ENCODE data around the gene SKOR1. TPM values are rescaled to one million over a fixed set of nuclear protein-coding genes. Genes with fewer than 3 reads are reported as not detected.

Gene SKOR1
- total RNA-seq, 1 donor from 2014 or later, result under 0.01 TPM

DNA sequence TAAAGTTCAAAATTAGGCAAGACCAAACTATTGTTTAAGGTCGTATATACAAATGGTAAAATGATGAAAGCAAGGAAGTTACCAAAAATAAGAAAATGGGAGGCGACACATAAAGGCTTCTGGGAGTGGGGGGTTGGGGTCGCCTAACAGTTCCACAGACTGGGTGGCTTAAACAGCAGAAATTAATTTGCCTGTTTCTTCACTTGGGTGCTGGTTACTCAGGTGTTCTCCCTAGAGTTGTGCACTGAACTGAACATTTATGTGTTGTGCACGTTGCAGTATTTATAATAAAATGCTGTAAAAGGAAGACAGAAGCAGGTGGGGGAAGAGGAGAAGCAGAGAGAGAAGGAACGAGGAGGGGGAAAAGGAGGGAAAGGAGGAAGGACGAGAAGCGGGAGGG, 25.0 kb downstream of the SKOR1 start:
- no peak for DNase-seq (ENCODE audit: low read depth in 2 of 2)

DNA sequence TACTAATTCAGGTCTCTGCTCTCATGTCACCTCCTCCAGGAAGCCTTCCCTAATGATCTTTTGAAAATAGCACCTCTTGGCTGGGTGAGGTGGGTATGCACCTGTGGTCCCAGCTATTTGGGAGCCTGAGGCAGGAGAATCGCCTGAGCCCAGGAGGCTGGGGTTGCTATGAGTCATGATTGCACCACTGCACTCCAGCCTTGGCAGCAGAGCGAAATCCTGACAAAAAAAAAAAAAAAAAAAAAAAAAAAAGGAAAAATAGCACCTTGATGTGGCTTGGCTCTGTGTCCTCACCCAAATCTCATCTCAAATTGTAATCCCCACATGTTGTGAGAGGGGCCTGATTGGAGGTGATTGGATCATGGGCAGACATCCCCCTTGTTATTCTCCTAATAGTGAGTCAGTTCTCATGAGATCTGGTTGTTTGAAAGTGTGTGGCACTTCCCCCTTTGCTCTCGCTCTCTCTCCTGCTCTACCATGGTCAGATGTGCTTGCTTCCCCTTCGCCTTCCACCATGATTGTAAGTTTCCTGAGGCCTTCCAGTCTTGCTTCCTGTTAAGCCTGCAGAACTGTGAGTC, 25.8 kb downstream of the SKOR1 start:
- DNase-seq (ENCODE audit: low read depth in 2 of 2), result no peak

DNA sequence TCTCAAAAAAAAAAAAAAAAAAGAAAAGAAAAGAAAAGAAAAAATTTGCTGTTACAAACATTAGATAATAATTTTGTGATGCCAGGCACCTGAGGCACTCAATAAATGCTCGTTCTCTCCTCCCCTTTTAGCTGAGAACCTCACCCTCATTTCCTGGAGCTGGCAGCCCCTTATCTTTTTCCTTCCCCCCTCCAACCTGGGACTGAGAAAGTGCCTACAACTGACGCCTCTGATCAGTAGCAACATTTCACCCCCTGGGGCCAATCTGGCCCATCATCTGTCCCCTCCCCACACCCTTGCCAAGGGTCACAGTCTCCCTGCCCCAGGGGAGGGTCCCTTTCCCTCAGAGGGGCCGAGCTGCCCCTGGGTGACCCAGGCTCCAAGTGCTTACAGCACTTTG, 27.1 kb downstream of the SKOR1 start:
- DNase-seq (ENCODE audit: low read depth in 2 of 2), result no peak

DNA sequence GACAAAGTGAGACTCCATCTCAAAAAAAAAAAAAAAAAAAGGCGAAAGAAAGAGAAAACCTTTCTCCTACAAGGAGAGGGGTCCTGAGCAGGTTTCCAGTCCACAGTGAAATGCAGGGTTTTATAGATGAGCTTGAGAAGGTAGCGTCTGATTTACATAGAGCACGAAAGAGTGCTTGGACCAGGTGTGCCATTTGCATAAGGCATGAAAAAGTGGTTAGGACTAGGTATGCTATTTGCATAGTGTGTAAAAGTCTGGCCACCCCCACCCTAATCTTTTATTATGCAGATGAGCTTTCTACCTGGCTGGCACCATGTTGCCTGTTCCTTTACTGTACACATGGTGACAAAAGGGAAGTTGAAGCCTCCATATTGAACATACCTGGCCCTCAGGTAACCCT, 28.1 kb downstream of the SKOR1 start:
- no peak for DNase-seq (ENCODE audit: low read depth in 2 of 2)

DNA sequence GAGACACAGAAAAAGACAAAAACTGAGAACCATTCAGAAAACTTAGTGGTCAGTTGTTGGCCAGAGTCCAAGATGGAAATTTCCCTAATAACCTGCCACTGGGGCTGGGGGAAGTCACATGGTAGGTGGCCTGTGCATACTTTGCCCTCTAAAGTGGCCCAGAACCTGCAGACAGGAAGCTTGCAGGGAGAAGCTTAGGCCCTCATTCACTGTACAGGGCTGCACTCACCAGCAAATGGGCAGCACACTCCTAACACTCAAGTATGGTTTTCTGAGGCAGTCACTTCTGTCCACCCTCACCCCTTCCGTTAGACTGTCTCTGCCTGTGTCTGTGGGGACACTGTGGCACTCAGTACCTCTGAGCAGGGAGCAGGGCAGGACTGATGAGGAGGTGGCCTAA, 29.0 kb downstream of the SKOR1 start:
- DNase-seq (ENCODE audit: low read depth in 2 of 2), result peak in 1 of 2 donors; percentile 35

DNA sequence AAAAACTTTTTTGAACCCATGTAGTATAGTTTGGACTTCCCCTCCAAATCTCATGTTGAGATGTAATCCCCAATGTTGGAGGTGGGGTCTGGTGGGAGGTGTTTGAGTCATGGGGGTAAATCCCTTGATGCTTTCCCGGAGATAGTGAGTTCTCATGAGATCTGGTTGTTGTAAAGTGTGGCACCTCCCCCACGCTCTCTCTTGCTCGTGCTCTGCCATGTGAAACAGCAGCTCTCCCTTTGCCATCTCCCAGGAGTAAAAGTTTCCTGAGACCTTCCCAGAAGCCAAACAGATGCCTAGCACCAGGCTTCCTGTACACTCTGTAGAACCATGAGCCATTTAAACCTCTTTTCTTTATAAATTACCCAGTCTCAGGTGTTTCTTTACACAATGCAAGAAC, 30.5 kb downstream of the SKOR1 start:
- DNase-seq (ENCODE audit: low read depth in 2 of 2), result peak in 1 of 2 donors; percentile 61

DNA sequence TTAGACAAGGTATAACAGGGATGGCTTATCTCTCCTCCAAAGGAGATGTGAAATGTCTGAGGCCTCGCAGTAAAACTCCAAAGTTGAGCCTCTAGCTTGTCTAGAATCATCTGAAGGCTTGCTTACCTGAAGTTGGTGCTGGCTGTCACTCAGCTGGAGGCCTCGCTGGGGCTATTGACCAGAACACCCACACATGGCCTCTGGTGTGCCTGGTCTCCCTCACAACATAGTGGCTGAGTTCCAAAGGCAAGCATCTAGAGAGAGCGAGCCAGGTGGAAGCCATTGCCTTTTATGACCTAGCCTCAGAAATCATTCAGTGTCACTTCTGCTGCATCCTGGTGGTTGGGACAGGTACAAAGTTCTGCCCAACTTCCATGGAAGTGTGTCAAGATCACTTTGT, 31.9 kb downstream of the SKOR1 start:
- DNase-seq (ENCODE audit: low read depth in 2 of 2), result no peak

DNA sequence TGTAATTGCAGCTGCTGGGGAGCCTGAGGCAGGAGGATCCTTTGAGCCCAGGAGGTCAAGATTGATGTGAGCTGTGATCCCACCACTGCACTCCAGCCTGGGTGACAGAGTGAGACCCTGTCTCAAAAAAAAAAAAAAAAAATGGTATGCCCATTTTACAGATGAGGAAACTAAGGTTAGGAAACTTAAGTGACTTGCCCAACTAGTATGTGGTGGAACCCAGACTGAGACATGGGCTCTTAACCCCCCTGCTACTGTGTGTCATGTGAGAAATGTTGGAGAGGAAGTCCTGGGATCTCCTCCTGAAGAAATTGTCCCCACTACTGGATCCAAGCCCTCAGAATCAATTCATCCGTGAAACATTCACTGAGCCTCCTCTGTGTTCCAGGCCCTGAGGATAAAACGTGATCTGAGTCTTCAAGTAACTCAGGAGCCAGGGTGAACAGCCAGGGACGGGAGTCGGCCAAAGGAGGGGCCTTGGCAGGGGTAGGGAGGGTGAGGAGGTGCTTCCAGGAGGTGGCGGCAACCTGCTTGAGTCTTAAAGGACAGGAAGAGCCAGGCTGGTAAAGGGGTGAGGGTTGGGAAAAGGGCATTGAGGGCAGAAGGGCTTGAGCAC, 34.1 kb downstream of the SKOR1 start:
- DNase-seq (ENCODE audit: low read depth in 2 of 2), result no peak

DNA sequence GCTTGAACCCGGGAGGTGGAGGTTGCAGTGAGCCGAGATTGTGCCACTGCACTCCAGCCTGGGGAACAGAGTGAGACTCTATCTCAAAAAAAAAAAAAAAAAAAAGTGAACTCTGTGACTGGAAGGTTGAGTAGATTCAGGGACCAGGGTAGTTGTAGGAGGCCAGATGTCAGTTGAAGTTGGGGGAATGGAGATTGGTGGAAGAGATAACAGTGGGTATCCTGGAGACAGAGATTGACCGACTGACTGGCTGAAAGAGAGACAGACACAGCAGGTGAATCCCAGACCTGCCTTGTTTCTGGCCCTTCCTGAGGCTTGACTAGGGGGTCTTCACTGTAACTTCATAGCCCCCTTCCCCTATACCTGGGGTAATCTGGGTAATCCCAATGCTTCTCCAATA, 36.7 kb downstream of the SKOR1 start:
- DNase-seq (ENCODE audit: low read depth in 2 of 2), result no peak

DNA sequence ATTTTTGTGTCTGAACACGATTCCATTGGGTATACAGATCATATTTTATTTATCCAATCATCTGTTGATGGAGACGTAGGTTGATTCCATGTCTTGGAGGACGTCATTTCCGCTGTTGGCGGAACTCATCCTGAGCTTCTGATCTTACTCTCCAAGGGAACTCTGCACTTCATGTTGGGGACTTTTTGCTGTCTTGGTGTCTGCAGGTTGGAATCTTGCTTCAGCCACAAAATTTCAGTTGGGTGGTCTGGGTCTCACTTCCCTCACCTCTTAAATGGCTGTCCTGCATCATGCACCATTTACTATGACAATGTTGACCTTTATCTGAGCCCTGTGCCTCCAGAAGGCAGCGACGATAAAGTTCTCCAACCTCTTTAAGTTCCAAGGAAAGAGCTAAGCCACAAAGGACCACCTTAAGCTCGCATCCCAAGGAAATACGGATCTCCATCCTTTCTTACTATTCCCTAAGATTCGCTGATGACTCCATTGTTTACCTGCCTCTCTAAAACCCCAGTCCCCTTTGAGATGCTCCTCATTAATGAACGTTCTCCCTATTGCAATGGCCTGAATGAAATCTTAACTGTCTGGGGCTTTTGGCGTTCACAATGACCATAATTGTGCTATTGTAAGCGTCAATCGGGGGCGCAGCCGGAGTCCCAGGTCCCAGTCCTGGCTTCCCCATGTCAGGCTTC, 37.6 kb downstream of the SKOR1 start:
- no peak for DNase-seq (ENCODE audit: low read depth in 2 of 2)

DNA sequence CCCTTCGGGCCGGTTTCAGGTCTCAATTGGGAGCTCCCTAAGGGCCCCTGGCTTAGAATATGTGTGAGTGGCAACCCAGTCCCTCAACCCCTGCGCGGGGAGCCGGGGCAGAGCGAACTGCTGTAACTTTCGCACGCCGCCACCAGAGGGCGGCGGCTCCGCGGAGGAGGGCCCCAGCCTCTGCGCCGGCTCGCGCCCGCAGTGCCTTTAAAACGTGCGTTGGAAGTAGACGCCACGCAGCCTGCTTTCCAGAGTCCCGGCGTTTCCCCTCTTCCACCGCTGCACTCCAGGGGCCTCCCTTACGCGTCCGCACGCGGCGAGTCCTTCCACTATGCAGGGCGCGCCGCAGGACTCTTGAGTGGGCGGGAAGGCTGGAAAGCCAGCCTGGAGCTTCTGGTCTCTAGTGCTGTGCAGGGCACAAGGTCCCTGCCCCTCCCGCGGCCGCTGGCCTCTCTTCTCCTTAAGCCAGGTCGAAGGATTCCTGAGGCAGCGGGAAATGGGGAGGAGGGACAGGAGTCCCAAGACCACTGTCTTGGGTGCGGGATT, 38.2 kb downstream of the SKOR1 start:
- peak in 1 of 2 donors; percentile 67 for DNase-seq (ENCODE audit: low read depth in 2 of 2)

DNA sequence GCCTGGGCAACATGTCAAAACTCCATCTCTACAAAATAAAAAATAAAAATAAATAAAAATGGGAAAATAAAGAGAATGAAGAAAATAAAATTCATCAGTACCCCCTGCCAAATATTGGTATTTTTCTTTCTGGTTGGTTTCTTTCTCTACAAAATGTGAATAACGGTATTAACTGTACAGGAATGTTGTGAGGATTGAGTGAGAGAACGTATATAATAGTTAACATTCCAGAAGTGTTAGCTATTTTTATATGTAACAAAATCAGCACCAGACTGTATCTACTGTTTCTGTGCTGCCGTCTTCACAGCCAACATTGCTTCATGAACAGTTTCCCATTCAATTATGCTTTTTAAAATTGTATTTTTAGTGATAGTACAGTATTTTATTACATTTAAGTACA, 40.0 kb downstream of the SKOR1 start:
- no peak for DNase-seq (ENCODE audit: low read depth in 2 of 2)

DNA sequence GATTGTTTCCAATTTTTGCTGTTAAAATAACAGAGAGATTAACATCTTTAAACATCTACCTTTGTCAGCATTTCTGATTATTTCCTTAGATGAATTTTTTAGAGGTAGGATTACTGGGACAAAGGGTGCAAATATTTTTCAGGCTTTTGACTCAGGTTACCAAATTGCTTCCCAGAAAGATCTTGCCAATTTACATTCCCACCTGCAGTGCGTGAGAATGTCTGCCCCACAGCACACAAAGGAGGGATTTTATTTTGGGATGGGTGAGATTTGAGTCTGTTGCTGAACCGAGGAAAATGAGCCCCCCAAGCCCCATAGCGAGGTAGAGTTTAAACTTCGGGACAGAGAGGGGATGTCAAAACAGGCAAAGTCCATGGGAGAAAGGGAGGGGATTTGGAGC, 40.5 kb downstream of the SKOR1 start:
- no peak for DNase-seq (ENCODE audit: low read depth in 2 of 2)

DNA sequence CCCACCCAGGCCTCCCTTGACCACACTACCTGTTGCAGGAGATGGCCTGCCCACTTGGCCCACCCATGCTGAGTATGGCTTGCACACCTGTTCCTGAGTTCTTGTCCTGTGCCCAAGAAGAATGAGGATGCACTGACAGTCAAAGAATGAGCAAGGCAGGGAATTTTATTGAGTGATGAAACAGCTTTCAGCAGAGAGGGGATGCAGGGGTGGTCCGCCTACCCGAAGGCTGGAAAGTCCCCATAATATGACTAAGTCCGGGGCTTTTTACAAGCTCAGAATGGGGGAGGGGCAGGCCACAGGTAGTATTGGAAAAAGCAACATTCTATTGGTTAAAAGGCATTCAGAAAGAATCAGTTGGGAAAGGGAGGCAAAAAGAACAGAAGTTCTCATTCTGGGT, 44.4 kb downstream of the SKOR1 start:
- no peak for DNase-seq (ENCODE audit: low read depth in 2 of 2)

DNA sequence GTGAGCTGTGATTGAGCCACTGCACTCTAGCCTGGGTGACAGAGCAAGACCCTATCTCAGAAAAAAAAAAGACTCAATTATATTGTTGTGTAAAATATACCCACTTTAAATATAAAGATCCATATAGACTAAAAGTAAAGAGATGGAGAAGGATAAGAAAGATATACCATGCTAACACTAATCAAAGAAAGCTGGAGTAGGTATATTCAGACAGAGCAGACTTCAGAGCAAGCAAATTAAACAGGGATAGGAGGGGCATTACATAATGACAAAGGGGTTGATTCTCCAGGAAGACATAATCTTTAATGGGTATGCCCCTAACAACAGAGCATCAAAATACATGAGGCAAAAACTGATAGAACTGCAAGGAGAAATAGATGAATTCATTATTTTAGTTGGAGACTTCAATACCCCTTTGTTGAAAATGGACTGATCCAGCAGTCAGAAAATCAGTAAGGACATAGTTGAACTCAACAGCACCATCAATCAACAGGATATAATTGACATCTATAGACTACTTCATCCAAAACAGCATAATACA, 45.6 kb downstream of the SKOR1 start:
- no peak for DNase-seq (ENCODE audit: low read depth in 2 of 2)

DNA sequence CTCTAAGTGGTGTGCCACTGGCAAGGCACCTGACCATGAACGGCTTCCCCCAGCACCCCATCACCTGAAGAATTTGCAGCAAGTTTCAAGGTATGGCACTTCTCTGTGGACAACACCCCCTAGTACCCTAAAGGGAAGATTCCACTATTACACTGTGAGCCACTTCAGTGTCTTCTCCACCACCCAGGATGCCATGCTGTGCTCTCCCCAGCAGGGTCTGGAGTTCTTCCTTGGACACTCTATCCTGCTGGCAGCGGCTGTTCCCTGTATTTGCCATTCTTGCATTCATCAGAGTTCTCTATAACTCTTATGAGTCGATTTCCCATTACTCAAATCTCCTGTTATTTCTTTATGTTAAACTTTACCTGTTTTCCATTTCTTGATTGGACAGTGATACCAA, 48.5 kb downstream of the SKOR1 start:
- no peak for DNase-seq (ENCODE audit: low read depth in 2 of 2)

DNA sequence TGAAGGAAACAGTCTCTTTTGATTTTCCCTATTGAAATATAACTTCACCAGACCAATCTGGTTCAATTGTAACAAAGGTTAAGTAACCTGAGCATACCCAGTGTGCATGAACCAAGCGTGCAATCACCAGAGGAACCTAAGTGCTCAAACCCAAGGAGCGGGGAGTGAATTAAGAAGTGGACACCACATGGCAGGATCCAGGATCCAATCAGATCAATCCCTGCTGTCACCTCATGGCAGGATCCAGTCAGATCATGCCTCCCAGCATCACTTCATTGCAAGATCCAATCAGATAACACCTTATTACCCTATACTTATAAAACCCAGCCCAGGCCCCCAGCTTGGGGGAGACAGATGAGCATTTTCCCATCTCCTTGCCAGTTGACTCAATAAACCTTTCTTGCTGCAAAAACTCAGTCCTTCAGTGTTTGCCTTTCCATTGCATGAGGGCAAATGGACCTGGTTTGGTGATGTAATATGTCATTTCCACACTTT, 53.5 kb downstream of the SKOR1 start:
- no peak for DNase-seq (ENCODE audit: low read depth in 2 of 2)

DNA sequence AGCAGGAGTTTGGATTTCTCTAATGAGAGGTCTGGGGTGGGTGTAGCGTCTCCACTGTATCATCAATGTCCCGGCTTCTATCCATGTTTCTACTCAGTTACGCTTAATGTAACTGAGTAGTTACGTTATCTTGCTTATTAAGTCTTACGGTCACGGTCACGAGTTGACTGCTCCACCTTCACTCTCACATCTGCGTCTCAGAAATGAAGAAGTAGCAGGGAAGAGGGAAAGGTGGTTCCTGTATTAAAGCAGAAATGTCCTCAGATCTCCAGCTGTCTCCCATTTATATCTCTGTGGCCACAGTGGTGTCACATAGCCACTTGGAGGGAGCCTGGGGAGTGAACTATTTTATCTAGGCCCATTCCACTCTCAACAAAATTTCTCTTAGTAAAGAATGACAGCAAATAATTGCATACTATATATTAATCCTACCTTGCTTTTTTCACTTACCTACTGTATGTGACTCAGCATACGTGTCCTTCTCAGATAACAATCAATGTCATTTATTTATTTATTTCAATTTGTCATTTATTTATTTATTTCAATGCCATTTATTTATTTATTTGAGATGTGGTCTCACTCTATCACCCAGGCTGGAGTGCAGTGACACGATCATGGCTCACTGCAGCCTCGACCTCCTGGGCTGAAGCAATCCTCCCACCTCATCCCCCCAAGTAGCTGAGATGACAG, 54.3 kb downstream of the SKOR1 start:
- no peak for DNase-seq (ENCODE audit: low read depth in 2 of 2)

DNA sequence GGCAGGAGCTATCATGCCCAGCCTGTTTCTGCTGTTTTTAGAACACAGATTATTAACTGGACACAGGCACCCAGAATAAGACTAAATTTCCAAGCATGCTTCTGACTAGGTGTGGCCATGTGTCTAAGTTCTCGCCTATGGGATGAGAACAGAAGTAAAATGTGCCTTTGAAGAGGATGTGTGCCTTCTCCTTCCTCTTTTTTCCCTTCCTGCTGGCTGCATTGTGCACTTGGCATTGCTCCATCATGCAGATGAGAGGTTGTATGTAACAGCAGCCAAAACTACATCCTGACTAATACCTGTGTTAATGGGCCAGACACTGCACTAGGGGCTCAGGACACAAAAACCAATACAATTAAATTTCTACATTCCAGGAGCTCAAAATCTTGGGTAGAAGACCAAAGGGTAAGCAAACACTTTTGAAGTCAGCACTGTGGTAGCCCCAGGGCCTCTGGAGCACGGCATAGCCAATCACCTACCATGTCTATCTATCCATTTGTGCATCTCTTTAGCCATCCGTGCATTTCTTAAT, 55.4 kb downstream of the SKOR1 start:
- peak; percentile 39 to 41 for DNase-seq (ENCODE audit: low read depth in 2 of 2)

DNA sequence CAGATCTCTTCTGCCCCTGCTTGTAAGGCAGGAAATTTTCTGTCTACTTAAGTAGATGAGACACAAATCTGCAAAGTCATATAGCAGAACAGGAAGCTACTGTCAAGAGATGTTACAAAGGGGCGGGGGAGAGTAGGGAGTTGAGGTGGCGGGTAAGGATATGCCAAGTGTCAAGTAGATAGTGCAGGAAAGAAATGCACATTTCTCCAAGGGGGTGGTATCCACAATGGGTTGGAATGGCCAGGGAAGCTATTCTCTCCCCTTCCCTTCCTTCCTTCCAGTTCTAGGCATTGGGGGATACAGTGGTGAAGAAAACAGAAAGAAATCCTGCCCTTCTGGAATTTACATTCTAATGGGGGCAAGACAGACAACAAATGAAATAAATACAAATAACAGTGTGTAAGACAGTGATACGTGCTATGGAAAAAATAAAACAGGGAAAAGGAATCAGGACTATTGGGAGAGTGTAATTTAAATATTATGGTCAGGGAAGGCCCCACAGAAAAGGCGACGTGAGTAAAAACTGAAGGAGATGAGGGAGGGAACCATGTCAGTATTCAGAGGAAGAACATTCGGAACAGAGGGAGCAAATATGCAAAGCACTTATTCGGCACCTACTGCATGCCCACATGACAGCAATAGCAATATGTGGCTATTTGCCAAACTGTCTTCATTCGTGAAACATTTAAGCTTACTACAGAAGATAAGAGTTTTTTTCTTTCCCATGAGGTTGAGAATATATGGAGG, 57.4 kb downstream of the SKOR1 start:
- no peak for DNase-seq (ENCODE audit: low read depth in 2 of 2)

DNA sequence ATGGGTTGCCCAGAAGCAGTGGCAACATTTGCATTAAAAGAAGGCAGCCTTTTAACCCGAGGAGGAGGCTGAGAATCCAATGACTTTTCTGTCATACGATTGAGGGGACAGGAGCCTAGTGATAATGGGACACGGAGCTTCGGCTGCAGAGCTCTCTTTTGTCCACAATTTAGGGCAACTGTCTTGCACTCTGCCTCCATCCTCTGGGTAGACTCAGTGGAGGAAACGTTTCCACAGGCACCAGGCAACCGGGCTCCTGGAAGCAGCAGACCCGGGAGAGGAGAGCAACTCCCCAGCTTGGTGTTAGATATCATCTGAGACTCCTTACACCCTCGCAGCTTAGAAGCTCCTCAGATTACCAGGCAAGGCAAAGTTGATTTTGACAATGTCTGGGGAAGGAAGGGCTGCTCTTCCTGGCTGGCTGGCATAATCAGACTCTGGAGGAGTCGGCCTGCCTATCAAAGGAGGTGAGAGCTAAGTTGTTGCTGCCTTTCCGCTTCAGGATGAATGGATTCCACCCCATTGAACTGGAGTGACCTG, 58.0 kb downstream of the SKOR1 start:
- DNase-seq (ENCODE audit: low read depth in 2 of 2), result no peak
